Aorta (tissue), 4 donors: Measurements from ENCODE around the gene HIF1AN. TPM values are rescaled to one million over a fixed set of nuclear protein-coding genes. Genes with fewer than 3 reads are reported as not detected.

Experiments
- polyA plus RNA-seq, 2 donors: library from polyadenylated mRNA; stranded (reverse); fragments of 200-250 nt; gene quantifications; one replicate each; pipeline ENCODE4 v1.2.3, GENCODE V29; 2013
- total RNA-seq, 2 donors: library from RNA; stranded (reverse); fragmentation: NEBNext Ultra II Directional; extraction: Animal tissue kit (Norgen Biotek cat#: 25700); gene quantifications; one replicate each; pipeline ENCODE4 v1.2.1, GENCODE V29; 2021
- donor health status: healthy with polysubstance abuse.
- donor health status: Bipolar disorder and iron deficiency.
- donor health status: DM: no; HTN: no; CAD: no.
- donor health status: DM: yes; HTN: yes; CAD: no.

Gene HIF1AN
- total and polyA plus RNA-seq, 4 donors: 6.0 to 42.7 (median 23.3) TPM

Other genes starting within 250 kb of the HIF1AN start
- 10 to 100 TPM; 21.9 to 26.4 TPM for gene BLOC1S2, start 249.3 kb upstream of the HIF1AN start, total RNA-seq
- 10 to 100 TPM; 30.7 to 58.4 TPM for gene BLOC1S2, start 249.3 kb upstream of the HIF1AN start, polyA plus RNA-seq
- gene PKD2L1, start 205.7 kb upstream of the HIF1AN start, total RNA-seq: 1 to 10 TPM in 1 of 2 donors, under 1 TPM in 1; 0.71 to 1.1 TPM
- under 1 TPM; 0.25 to 0.87 TPM for gene PKD2L1, start 205.7 kb upstream of the HIF1AN start, polyA plus RNA-seq
- 10 to 100 TPM; 22.7 to 47.3 TPM for gene SCD, start 188.7 kb upstream of the HIF1AN start, total RNA-seq
- gene SCD, start 188.7 kb upstream of the HIF1AN start, polyA plus RNA-seq: 10 to 100 TPM in 1 of 2 donors, 1 to 10 TPM in 1; 1.6 to 12.6 TPM
- gene WNT8B, start 72.9 kb upstream of the HIF1AN start, total RNA-seq: not detected
- gene WNT8B, start 72.9 kb upstream of the HIF1AN start, polyA plus RNA-seq: not detected
- 10 to 100 TPM in 1 of 2 donors, 1 to 10 TPM in 1; 8.7 to 16.9 TPM for gene SEC31B, start 16.1 kb upstream of the HIF1AN start, total RNA-seq
- 10 to 100 TPM in 1 of 2 donors, 1 to 10 TPM in 1; 4.6 to 20.0 TPM for gene SEC31B, start 16.1 kb upstream of the HIF1AN start, polyA plus RNA-seq
- gene NDUFB8, start 6.1 kb upstream of the HIF1AN start, total RNA-seq: 100 to 1,000 TPM; 127 TPM
- 100 to 1,000 TPM; 322 to 337 TPM for gene NDUFB8, start 6.1 kb upstream of the HIF1AN start, polyA plus RNA-seq
- gene PAX2, start 209.6 kb downstream of the HIF1AN start, total RNA-seq: not detected
- not detected for gene PAX2, start 209.6 kb downstream of the HIF1AN start, polyA plus RNA-seq